D341Med (cell line): ENCODE results near the gene USP17L19.
"Not testable (repeated sequence)": the region's sequence is repeated elsewhere in the genome, so short reads cannot be mapped to it uniquely, and the experiment has no call there.

Experiments
- DNase-seq: peaks from one replicate; pipeline ENCODE4 v3.0.0; 2012; ENCODE audit warnings: low spot score

USP17L19 gene

GRCh38 chr4:9253078-9253477 is at the start of gene USP17L19:
TSS of gene USP17L19 (plus strand) at chr4:9253378. CDS start at chr4:9253378, 0 bp downstream.
- not testable (repeated sequence) for DNase-seq

GRCh38 chr4:9210357-9210756 is 42.8 kb upstream of the USP17L19 start, which contains the start of gene USP17L10:
TSS of gene USP17L10 (plus strand) at chr4:9210657. CDS start at chr4:9210657, 0 bp downstream.
- DNase-seq = not testable (repeated sequence)

- DNase-seq = not testable (repeated sequence)
Measured at GRCh38 chr4:9214701-9215100, 38.5 kb upstream of the USP17L19 start.

GRCh38 chr4:9215105-9215504 is 38.1 kb upstream of the USP17L19 start, which contains the start of gene USP17L11:
TSS of gene USP17L11 (plus strand) at chr4:9215405. CDS start at chr4:9215405, 0 bp downstream.
- DNase-seq = not testable (repeated sequence)

GRCh38 chr4:9219852-9220251 is 33.3 kb upstream of the USP17L19 start, which contains the start of gene USP17L12:
TSS of gene USP17L12 (plus strand) at chr4:9220152. CDS start at chr4:9220152, 0 bp downstream.
- not testable (repeated sequence) for DNase-seq

GRCh38 chr4:9224596-9224995 is 28.6 kb upstream of the USP17L19 start, which contains the start of gene USP17L13:
TSS of gene USP17L13 (plus strand) at chr4:9224896. CDS start at chr4:9224896, 0 bp downstream.
- not testable (repeated sequence) for DNase-seq

GRCh38 chr4:9230249-9230648 is 22.9 kb upstream of the USP17L19 start:
- not testable (repeated sequence) for DNase-seq

GRCh38 chr4:9234085-9234484 is 19.1 kb upstream of the USP17L19 start, which contains the start of gene USP17L15:
TSS of gene USP17L15 (plus strand) at chr4:9234385. CDS start at chr4:9234385, 0 bp downstream.
- DNase-seq = not testable (repeated sequence)

GRCh38 chr4:9238461-9238860 is 14.7 kb upstream of the USP17L19 start:
- not testable (repeated sequence) for DNase-seq

- not testable (repeated sequence) for DNase-seq
Measured at GRCh38 chr4:9243579-9243978, 9.6 kb upstream of the USP17L19 start, which contains the start of gene USP17L17. TSS of gene USP17L17 (plus strand) at chr4:9243879. CDS start at chr4:9243879, 0 bp downstream.

- not testable (repeated sequence) for DNase-seq
Measured at GRCh38 chr4:9247953-9248680, 5.1 kb upstream of the USP17L19 start, which contains the start of gene USP17L18. TSS of gene USP17L18 (plus strand) at chr4:9248630. CDS start at chr4:9248630, 0 bp downstream.

- DNase-seq = not testable (repeated sequence)
Measured at GRCh38 chr4:9257824-9258223, 4.6 kb downstream of the USP17L19 start, which contains the start of gene USP17L20. TSS of gene USP17L20 (plus strand) at chr4:9258124. CDS start at chr4:9258124, 0 bp downstream.

- not testable (repeated sequence) for DNase-seq
Measured at GRCh38 chr4:9262572-9262971, 9.4 kb downstream of the USP17L19 start, which contains the start of gene USP17L21. TSS of gene USP17L21 (plus strand) at chr4:9262872. CDS start at chr4:9262872, 0 bp downstream.

- DNase-seq = not testable (repeated sequence)
Measured at GRCh38 chr4:9267319-9267718, 14.1 kb downstream of the USP17L19 start, which contains the start of gene USP17L22. TSS of gene USP17L22 (plus strand) at chr4:9267619. CDS start at chr4:9267619, 0 bp downstream.

GRCh38 chr4:9271719-9272118 is 18.5 kb downstream of the USP17L19 start:
- DNase-seq = not testable (repeated sequence)
